Right ventricle myocardium inferior (tissue), 1 donor: Measurements from ENCODE around the gene ARR3. TPM values are rescaled to one million over a fixed set of nuclear protein-coding genes. Genes with fewer than 3 reads are reported as not detected.
"Not testable (repeated sequence)": the region's sequence is repeated elsewhere in the genome, so short reads cannot be mapped to it uniquely, and the experiment has no call there.

Experiments
- ATAC-seq: fragments of 200-7000 bp; cut with Tn5 transposase; one replicate; pipeline ENCODE4 v1.9.1; 2020; ENCODE audit warnings: mild to moderate bottlenecking, moderate library complexity
- DNase-seq: peaks from one replicate; pipeline ENCODE4 v3.0.0; 2021; ENCODE audit errors: missing footprints
- intact Hi-C: fragments of 100-400 bp; cut with DNase I; formaldehyde crosslinking; loops from one replicate; pipeline ENCODE4 v1.11.0; 2022
- long read RNA-seq: library from polyadenylated mRNA; unstranded; transcript quantifications from one replicate; pipeline ENCODE4 v2.0.0, GENCODE V29; 2021
- total RNA-seq: library from RNA; stranded (reverse); fragmentation: NEBNext Ultra II Directional; extraction: Animal tissue kit (Norgen Biotek cat#: 25700); gene quantifications from one replicate; pipeline ENCODE4 v1.2.1, GENCODE V29; 2021
- donor health status: DM: no; HTN: yes; CAD: no; lungs with severe emphysema.

ARR3 gene
- total RNA-seq, result not detected
- long read RNA-seq, result 0 reads

DNA sequence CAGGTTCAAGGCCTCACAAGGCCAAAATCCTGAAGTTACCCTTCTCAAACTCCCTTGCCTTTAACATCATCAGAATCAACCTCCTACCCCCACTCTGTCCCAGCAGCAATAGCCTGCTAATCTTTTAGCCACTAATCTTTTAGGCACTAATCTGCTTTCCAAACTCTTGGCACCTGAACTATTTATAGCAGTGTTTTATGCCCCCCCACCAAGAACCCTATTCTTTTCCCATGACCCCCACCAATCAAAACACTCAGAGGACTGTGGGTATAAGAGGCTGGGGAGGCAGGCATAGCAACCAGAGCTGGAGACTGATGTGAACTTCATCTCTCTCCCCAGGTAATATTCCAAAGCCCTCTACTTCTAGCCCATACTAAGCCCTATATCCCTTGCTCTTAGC is at the start of gene ARR3:
Gene ARR3, plus strand, starts transcription at position 301 of the 400 bp plus-strand sequence. CDS start 1,052 bp downstream, outside the sequence.
- intact Hi-C loops, result loop anchor here (10.0 kb wide), 1 partner anchor 73 kb away; no protein-coding TSS in a partner anchor
- ATAC-seq, result no peak
- DNase-seq, result no peak

DNA sequence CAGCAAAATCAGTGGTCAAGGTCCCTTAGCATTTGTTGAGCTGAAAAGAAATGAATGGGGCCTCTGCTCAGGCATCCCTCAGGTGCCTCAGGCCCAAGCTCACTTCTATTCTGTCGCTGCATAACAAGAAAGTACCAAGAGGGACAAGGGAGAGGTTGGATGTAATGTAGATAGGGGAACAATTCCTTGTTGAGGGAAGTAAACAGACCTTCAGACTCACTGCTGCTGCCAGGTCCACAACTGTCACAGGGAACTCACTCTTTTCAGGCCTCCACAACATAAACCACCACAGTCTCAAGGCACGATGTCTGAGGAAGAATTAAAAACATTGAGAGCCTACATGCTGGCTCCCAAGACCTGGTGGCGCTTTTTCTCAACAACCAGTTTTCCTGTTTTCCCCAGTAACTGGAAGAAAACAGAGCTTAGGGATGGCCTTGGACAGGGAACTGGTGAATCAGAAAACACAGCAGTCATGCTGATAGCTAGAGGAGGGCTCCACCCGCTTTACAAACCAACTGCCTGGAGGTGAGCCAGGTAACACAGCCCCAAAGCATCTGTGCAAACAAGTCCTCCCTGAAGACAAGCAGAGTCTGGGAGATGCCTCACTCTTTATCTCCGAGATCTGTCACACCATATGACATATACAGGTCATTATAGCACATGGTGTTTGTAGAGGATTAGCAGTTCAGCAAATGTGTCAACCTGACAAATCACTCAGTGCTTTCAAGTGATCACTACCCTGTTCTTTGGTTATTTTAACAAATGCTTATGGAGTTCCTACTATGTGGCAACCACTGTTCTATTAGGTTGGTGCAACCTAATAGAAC is 48.0 kb upstream of the ARR3 start:
- intact Hi-C loops, result no loop called here
- no peak for DNase-seq
- peak; percentile 77 for ATAC-seq

DNA sequence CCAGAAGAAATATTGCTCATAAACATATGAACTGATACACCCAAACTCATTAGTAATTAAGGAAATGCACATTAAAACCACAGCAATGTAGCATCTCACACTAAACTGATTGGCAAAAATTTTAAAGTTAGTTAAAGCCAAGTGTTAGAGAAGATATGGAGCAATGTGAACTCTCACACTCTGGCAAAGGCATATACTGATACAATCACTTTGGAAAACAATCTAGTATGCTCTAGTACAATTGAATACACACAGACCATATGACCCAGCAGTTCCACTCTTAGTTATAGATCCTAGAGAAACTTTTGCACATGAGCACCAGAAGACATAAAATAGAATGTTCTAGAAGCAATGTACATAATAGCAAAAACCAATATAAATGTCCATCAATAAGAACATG is 42.1 kb upstream of the ARR3 start:
- no peak for DNase-seq
- intact Hi-C loops, result no loop called here
- no peak for ATAC-seq

DNA sequence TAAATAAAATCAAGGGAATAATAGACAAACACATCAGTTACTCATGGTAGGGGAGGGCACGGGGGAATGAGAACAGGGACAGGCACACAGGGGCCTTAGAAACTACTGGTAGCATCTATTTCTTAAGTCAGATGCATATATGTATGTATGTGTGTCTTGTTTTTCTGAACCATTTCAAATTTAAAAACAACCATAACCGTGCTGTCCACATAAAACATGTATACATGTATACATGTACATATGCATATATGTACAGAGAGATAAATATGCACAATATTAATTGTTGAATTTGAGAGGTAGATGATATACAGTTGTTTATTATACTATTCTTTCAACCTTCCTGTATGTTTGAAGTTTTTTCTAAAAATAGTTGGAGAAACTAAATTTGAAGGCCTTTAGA is 41.4 kb upstream of the ARR3 start:
- no peak for ATAC-seq
- intact Hi-C loops, result no loop called here
- DNase-seq, result no peak

DNA sequence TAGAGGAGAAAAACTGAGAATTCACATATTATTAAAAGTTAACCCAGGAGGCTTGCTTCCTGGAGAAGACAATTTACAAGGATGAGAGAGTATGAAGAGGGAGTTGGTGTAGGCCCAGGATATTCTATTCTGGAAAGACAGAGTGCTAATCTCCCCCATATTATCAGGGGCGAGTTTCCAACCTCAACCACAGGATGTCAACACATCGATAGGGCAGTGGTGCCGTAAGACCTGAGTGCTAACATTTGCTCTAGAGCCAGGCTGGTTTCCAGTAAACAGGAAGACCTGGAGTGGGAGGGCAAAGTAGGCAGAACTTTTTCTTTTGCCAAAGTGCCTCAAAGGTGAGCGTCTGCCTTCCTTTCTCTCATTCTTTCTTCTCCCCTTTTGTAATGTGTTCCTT is 36.5 kb upstream of the ARR3 start:
- DNase-seq, result no peak
- ATAC-seq, result no peak
- intact Hi-C loops, result no loop called here

- intact Hi-C loops, result no loop called here
- DNase-seq (no peak), ATAC-seq (no peak)
Observed at GRCh38 chrX:70234355-70234754, 33.8 kb upstream of the ARR3 start, which contains the start of gene AWAT1. TSS of gene AWAT1 (plus strand) at chrX:70234655. CDS start at chrX:70234696, 41 bp downstream.

GRCh38 chrX:70240751-70241150 is 27.4 kb upstream of the ARR3 start:
- no peak for DNase-seq
- ATAC-seq, result no peak
- intact Hi-C loops, result no loop called here

DNA sequence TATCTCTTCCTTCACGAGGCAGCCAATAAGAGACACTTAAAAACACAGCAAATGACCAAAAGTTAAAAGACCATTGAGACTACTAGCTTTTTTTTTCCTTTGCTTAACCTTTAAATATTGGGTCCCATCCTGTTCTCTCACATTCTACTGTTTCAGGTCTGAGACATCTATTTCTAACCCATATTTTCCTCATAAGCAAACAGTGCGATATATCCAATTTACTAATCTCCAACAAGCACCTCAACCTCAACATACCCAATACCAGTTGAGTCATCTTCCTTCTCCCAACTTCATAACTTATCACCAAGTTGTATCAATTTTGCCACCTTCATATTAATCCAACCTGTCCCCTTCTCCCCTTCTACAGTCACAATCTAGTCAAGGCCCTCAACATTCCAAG is 26.6 kb upstream of the ARR3 start:
- no peak for ATAC-seq
- DNase-seq, result no peak
- intact Hi-C loops, result no loop called here

DNA sequence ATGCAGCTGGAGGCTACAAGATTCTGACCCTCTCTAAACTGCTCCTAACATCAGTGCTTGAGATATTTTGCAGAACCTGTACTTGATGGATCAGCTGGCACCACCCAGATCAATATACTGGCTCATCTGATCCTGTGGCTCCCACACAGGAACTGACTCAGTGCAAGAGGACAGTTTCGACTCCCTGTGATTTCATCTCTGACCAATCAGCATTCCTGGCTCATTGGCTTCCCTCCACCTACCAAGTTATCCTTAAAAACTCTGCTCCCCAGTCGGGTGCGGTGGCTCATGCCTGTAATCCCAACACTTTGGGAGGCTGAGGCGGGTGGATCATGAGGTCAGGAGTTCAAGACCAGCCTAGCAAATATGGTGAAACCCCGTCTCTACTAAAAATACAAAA is 24.5 kb upstream of the ARR3 start:
- DNase-seq, intact Hi-C loops: not testable (repeated sequence)

DNA sequence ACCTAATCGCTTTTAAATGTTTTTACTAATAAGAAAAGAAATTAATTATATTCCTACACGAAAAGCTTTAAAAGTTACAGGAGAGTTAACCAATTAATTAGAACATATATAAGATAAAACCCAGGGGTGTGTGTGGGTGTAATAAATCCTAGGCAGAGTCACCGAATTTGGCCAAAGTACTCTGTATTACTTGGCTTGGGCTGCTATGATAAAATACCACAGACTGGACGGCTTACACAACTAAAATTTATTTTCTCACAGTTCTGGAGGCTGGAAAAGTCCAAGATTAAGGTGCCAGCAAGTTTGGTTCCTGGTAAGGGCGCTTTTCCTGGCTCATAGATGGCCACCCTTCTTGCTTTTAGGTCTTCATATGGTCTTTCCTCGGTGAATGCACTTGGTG is 23.3 kb upstream of the ARR3 start:
- no peak for ATAC-seq
- no peak for DNase-seq
- intact Hi-C loops, result no loop called here

More for the DNA sequence above, 24.5 kb upstream of the ARR3 start:
- not testable (repeated sequence) for ATAC-seq

DNA sequence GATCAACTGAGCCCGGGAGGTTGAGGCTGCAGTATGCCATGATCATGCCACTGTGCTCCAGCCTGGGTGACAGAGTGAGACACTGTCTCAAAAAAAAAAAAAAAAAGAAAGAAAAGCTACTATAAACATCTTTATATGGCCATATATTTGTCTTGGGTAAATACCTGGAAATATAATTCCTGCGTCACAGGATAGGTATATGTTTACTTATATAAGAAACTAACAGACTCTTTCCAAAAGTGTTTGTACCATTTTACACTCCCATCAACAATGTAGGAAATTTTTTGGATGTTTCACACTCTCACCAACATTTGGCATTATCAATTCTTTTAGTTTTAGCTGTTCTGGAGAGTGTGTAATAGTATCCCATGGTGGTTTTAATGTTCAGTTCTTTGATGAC is 20.9 kb upstream of the ARR3 start:
- no peak for ATAC-seq
- no peak for DNase-seq
- intact Hi-C loops, result no loop called here

GRCh38 chrX:70252491-70252890 is 15.6 kb upstream of the ARR3 start:
- intact Hi-C loops, result no loop called here
- DNase-seq (no peak), ATAC-seq (no peak)

GRCh38 chrX:70253377-70254062 is 14.6 kb upstream of the ARR3 start:
- ATAC-seq, result no peak
- no peak for DNase-seq
- intact Hi-C loops, result no loop called here

DNA sequence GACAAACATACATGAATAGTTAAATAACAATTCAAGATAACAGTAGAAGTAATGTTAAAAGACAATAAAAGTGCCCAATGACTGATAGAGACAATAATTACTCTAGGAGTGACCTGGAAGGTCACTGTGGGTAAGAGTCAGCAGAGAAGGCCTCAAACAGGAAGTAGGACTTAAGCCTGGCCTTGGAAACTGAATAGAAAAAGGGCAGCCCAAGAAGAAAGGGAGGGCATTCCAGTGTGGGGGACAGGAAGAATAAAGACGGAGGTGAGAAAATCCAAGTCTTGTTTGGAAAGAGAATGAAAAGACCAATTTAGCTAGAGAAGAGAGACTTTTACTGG is 14.1 kb upstream of the ARR3 start:
- intact Hi-C loops, result no loop called here
- no peak for DNase-seq
- no peak for ATAC-seq

- ATAC-seq, result no peak
- intact Hi-C loops, result no loop called here
- no peak for DNase-seq
Observed at GRCh38 chrX:70254909-70255308, 13.2 kb upstream of the ARR3 start.

- ATAC-seq (peak; percentile 48), DNase-seq (no peak)
- intact Hi-C loops, result no loop called here
Observed at GRCh38 chrX:70255452-70255851, 12.7 kb upstream of the ARR3 start.

- intact Hi-C loops, result no loop called here
- ATAC-seq (no peak), DNase-seq (no peak)
Observed at GRCh38 chrX:70257423-70258288, 10.5 kb upstream of the ARR3 start.

GRCh38 chrX:70260104-70260503 is 8.0 kb upstream of the ARR3 start, which contains the start of gene P2RY4:
TSS of gene P2RY4 (minus strand) at chrX:70260204. CDS start at chrX:70259624, 580 bp downstream.
- intact Hi-C loops, result loop anchor here (10.0 kb wide), 1 partner anchor 65 kb away; no protein-coding TSS in a partner anchor
- ATAC-seq, result no peak

GRCh38 chrX:70262952-70263567 is 5.1 kb upstream of the ARR3 start:
- DNase-seq (no peak), ATAC-seq (no peak)
- intact Hi-C loops, result loop anchor here (10.0 kb wide), 1 partner anchor 68 kb away; no protein-coding TSS in a partner anchor

More at GRCh38 chrX:70260104-70260503, 8.0 kb upstream of the ARR3 start, which contains the start of gene P2RY4:
- DNase-seq, result no peak
